Hypothalamus (tissue), 51 donors: ENCODE data around the gene BCDIN3D.
"Not testable (repeated sequence)": the region's sequence is repeated elsewhere in the genome, so short reads cannot be mapped to it uniquely, and the experiment has no call there.

ENCODE experiments used
- DNase-seq, 51 donors: peaks; one replicate each; lab custom pipeline; 2025; lab: John Stamatoyannopoulos, UW

BCDIN3D gene

GRCh38 chr12:49864798-49865090 lies 21.8 kb upstream of the BCDIN3D start:
- DNase-seq, result no peak

- peak in 3 of 51 donors; percentile 17 to 28 (median 18) for DNase-seq
Observed at GRCh38 chr12:49863946-49864797, 21.3 kb upstream of the BCDIN3D start.

- not testable (repeated sequence) for DNase-seq
Observed at GRCh38 chr12:49860921-49861320, 18.0 kb upstream of the BCDIN3D start.

GRCh38 chr12:49855890-49856289 lies 13.0 kb upstream of the BCDIN3D start:
- DNase-seq, result not testable (repeated sequence)

- no peak for DNase-seq
Observed at GRCh38 chr12:49854976-49855375, 12.1 kb upstream of the BCDIN3D start.

- no peak for DNase-seq
Observed at GRCh38 chr12:49853671-49854070, 10.8 kb upstream of the BCDIN3D start.

GRCh38 chr12:49847161-49847560 lies 4.3 kb upstream of the BCDIN3D start:
- DNase-seq, result no peak

GRCh38 chr12:49846032-49846431 lies 3.1 kb upstream of the BCDIN3D start:
- DNase-seq, result no peak

GRCh38 chr12:49843876-49844437 lies 1.1 kb upstream of the BCDIN3D start:
- no peak for DNase-seq

GRCh38 chr12:49843411-49843810 lies 505 bp upstream of the BCDIN3D start:
- no peak for DNase-seq

GRCh38 chr12:49838973-49839633 lies 3.8 kb downstream of the BCDIN3D start:
- peak in 8 of 51 donors; percentile 5 to 37 (median 14) for DNase-seq

- no peak for DNase-seq
Observed at GRCh38 chr12:49832836-49833421, 10.0 kb downstream of the BCDIN3D start.

- DNase-seq, result no peak
Observed at GRCh38 chr12:49831717-49832116, 11.2 kb downstream of the BCDIN3D start.

GRCh38 chr12:49828133-49829091 lies 14.5 kb downstream of the BCDIN3D start, which contains the start of gene NCKAP5L:
Gene NCKAP5L (minus strand): TSS chr12:49828413. CDS start chr12:49804044, 24,369 bp downstream.
- peak; percentile 64 to 95 (median 91) for DNase-seq

- peak in 45 of 51 donors; percentile 29 to 86 (median 59) for DNase-seq
Observed at GRCh38 chr12:49827401-49828099, 15.4 kb downstream of the BCDIN3D start.

GRCh38 chr12:49827051-49827400 lies 15.9 kb downstream of the BCDIN3D start:
- peak in 1 of 51 donors; percentile 29 for DNase-seq

- no peak for DNase-seq
Observed at GRCh38 chr12:49825971-49826421, 16.9 kb downstream of the BCDIN3D start.

- peak in 11 of 51 donors; percentile 7 to 38 (median 18) for DNase-seq
Observed at GRCh38 chr12:49825360-49825970, 17.4 kb downstream of the BCDIN3D start.

GRCh38 chr12:49824895-49825294 lies 18.0 kb downstream of the BCDIN3D start:
- DNase-seq, result peak in 3 of 51 donors; percentile 8 to 25 (median 18)
